RWPE2 (cell line): ENCODE measurements around the gene TMEM247.
"Not testable (repeated sequence)": the region's sequence is repeated elsewhere in the genome, so short reads cannot be mapped to it uniquely, and the experiment has no call there.

Experiments
- ATAC-seq: fragments of 200-7000 bp; cut with Tn5 transposase; 3 replicates; pipeline ENCODE4 v1.9.1; 2021; ENCODE audit warnings: low read depth
- DNase-seq: peaks from one replicate; pipeline ENCODE4 v3.0.0-alpha.2; 2020; ENCODE audit warnings: low spot score
- H3K27ac ChIP-seq: fragments of 450-650 bp; 2 replicates; pipeline ENCODE4 v1.5.1; 2017; ENCODE audit warnings: mild to moderate bottlenecking; ENCODE audit not compliant: poor library complexity, severe bottlenecking
- H3K27me3 ChIP-seq: fragments of 250-450 bp; sonication (Bioruptor Pico); 2 replicates; pipeline ENCODE4 v1.5.1; 2021; ENCODE audit warnings: mild to moderate bottlenecking, moderate library complexity; ENCODE audit not compliant: insufficient read depth, poor library complexity, severe bottlenecking
- H3K36me3 ChIP-seq: fragments of 250-450 bp; sonication (Bioruptor Pico); 2 replicates; pipeline ENCODE4 v1.5.1; 2020; ENCODE audit warnings: low read depth, mild to moderate bottlenecking, moderate library complexity
- H3K4me1 ChIP-seq: fragments of 250-450 bp; sonication (Bioruptor Pico); 2 replicates; pipeline ENCODE4 v1.5.1; 2021; ENCODE audit warnings: mild to moderate bottlenecking, moderate library complexity; ENCODE audit not compliant: insufficient read depth, poor library complexity, severe bottlenecking
- H3K4me3 ChIP-seq: fragments of 250-450 bp; sonication (Bioruptor Pico); 2 replicates; pipeline ENCODE4 v1.5.1; 2021; ENCODE audit warnings: mild to moderate bottlenecking, moderate library complexity; ENCODE audit not compliant: severe bottlenecking
- H3K9me3 ChIP-seq: fragments of 250-450 bp; sonication (Bioruptor Pico); 2 replicates; pipeline ENCODE4 v1.5.1; 2021; ENCODE audit warnings: mild to moderate bottlenecking, moderate library complexity; ENCODE audit not compliant: severe bottlenecking
- TF ChIP-seq, protein P1 (sequence below): fragments of 450-650 bp; IDR thresholded peaks from one replicate; pipeline ENCODE4 v1.5.1; 2017; ENCODE audit warnings: mild to moderate bottlenecking, moderate library complexity; ENCODE audit not compliant: poor library complexity, severe bottlenecking

The TMEM247 gene

DNA sequence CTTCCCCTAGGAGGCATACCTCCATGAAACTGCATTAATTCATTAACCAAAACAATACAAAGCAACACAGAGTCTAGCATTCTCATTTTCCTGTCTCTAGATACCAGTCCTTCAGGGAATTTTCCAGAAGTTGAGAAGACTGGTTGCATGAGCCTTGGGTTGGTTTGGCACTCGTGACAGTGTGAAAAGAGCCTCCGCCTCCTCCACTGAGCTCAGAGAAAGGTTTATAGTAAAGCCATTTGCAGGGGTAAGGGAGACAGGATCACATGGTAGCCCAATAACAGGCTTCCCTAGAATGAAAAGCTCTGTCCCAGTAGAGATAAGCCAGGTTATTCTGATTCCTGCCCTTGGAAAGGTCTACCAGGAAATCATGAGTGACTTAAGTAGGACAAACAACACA lies 9.7 kb upstream of the TMEM247 start:
- Histone ChIP-seq H3K27ac (no peak overlapping the region), H3K4me3 (no peak overlapping the region), H3K9me3 (no peaks in the 10 kb centered on the region), H3K27me3 (no peaks in the 10 kb centered on the region), H3K36me3 (no peaks in the 10 kb centered on the region), H3K4me1 (no peaks in the 10 kb centered on the region)
- TF ChIP-seq, protein P1, sequence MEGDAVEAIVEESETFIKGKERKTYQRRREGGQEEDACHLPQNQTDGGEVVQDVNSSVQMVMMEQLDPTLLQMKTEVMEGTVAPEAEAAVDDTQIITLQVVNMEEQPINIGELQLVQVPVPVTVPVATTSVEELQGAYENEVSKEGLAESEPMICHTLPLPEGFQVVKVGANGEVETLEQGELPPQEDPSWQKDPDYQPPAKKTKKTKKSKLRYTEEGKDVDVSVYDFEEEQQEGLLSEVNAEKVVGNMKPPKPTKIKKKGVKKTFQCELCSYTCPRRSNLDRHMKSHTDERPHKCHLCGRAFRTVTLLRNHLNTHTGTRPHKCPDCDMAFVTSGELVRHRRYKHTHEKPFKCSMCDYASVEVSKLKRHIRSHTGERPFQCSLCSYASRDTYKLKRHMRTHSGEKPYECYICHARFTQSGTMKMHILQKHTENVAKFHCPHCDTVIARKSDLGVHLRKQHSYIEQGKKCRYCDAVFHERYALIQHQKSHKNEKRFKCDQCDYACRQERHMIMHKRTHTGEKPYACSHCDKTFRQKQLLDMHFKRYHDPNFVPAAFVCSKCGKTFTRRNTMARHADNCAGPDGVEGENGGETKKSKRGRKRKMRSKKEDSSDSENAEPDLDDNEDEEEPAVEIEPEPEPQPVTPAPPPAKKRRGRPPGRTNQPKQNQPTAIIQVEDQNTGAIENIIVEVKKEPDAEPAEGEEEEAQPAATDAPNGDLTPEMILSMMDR = no peak
- DNase-seq (no peak), ATAC-seq (no peak)

DNA sequence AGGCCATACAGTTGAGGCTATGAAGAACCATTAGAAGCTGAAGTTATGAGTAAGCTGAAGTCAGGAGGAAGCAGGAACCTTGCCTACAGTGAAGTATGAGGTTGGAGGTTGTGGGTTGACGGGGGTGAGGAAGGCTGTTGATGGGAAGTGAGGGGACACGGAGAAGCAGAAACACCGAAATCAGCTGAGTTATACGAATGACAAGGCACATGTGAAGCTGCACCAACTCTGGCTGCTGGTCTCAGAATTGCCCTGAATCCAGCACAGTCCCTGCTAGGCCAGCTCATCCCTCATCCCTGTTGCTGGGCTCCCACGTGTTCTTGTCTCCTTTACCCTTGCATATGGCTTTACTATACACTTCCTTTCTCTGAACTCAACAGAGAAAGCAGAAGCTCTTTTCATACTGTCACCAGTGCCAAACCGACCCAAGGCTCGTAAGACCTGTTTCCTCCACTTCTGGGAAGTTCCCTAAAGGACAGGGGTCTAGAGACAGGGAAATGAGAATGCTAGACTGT lies 9.2 kb upstream of the TMEM247 start:
- no peaks in the 10 kb centered on the region for H3K9me3 ChIP-seq
- H3K4me1 ChIP-seq = no peaks in the 10 kb centered on the region
- TF ChIP-seq, protein P1 = no peak
- H3K27me3 ChIP-seq = no peaks in the 10 kb centered on the region
- H3K4me3 ChIP-seq = no peak overlapping the region
- DNase-seq (no peak), ATAC-seq (no peak)
- no peak overlapping the region for H3K27ac ChIP-seq
- no peaks in the 10 kb centered on the region for H3K36me3 ChIP-seq

DNA sequence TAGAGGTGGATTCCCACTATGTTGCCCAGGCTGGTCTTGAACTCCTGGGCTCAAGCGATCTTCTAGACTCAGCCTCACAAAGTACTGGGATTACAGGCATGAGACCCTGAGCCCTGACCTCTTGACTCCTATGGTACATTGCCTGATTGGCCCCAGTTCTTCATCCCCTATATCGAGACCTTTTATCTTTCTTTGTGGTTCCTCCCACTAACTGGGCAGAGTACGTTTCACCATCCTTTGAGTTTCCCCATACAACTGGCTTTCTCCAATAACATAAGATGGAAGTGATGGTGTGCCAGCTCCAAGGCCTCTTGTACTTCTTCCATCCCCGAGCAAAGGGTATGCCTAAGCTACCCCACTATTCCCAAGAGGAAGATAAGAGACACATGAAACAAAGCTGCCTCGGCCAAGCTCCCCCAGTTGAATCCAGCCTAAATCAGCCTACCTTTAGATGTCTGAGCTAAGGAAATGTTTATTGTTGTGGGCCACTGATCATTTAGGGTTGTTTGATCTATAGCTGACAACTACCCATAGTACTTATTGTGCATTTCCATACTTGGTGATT lies 8.3 kb upstream of the TMEM247 start:
- H3K27ac ChIP-seq = no peak overlapping the region
- no peaks in the 10 kb centered on the region for H3K9me3 ChIP-seq
- ATAC-seq = no peak
- no peak for DNase-seq
- H3K36me3 ChIP-seq = no peaks in the 10 kb centered on the region
- H3K4me1 ChIP-seq = no peaks in the 10 kb centered on the region
- no peaks in the 10 kb centered on the region for H3K27me3 ChIP-seq
- TF ChIP-seq, protein P1 = no peak
- no peak overlapping the region for H3K4me3 ChIP-seq

DNA sequence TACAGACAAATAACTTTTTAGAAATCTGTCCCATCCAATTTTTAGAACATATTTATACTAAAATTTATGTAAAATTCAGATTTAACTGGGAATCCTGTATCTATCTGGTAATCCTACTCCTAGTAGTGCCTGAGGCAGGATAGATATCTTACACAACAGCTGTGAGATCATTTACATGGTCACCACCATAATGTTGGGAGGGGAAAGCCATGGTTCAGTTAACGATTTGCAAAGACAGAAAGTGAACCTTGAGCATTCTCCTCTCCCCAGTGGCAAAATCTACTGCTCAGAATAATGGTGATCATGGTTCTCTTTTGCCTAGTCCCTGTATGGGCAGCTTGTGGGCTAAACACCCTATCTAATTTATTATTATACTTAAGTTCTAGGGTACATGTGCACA lies 7.7 kb upstream of the TMEM247 start:
- no peak overlapping the region for H3K4me3 ChIP-seq
- DNase-seq = no peak
- no peaks in the 10 kb centered on the region for H3K36me3 ChIP-seq
- TF ChIP-seq, protein P1 = no peak
- H3K27ac ChIP-seq = no peak overlapping the region
- H3K9me3 ChIP-seq = no peaks in the 10 kb centered on the region
- ATAC-seq = no peak
- no peaks in the 10 kb centered on the region for H3K27me3 ChIP-seq
- H3K4me1 ChIP-seq = no peaks in the 10 kb centered on the region

DNA sequence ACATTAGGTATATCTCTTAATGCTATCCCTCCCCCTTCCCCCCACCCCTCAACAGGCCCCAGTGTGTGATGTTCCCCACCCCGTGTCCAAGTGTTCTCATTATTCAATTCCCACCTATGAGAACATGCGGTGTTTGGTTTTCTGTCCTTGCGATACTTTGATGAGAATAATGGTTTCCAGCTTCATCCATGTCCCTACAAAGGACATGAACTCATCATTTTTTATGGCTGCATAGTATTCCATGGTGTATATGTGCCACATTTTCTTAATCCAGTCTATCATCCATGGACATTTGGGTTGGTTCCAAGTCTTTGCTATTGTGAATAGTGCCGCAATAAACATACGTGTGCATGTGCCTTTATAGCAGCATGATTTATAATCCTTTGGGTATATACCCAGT lies 7.2 kb upstream of the TMEM247 start:
- not testable (repeated sequence) for H3K27me3 ChIP-seq, DNase-seq, H3K4me3 ChIP-seq, ATAC-seq, H3K4me1 ChIP-seq, H3K36me3 ChIP-seq, H3K27ac ChIP-seq, H3K9me3 ChIP-seq

DNA sequence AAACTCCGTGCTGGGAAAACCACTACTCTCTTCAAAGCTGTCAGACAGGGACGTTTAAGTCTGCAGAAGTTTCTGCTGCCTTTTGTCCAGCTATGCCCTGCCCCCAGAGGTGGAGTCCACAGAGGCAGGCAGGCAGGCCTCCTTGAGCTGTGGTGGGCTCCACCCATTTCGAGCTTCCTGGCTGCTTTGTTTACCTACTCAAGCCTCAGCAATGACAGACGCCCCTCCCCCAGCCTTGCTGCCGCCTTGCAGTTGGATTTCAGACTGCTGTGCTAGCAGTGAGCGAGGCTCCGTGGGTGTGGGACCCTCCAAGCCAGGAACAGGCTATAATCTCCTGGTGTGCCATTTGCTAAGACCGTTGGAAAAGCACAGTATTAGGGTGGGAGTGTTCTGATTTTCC lies 1.9 kb upstream of the TMEM247 start:
- not testable (repeated sequence) for H3K36me3 ChIP-seq, ATAC-seq

More for the DNA sequence above, 1.9 kb upstream of the TMEM247 start:
- not testable (repeated sequence) for H3K9me3 ChIP-seq, H3K27me3 ChIP-seq, H3K4me3 ChIP-seq, DNase-seq, H3K27ac ChIP-seq
- H3K4me1 ChIP-seq = peaks cover 14% of the 10 kb centered on the region
